Endothelial cell (in vitro differentiated cells): ENCODE results near the gene DCAF6. TPM values are rescaled to one million over a fixed set of nuclear protein-coding genes. Genes with fewer than 3 reads are reported as not detected.

Experiments used
- DNase-seq: peaks from one replicate; pipeline ENCODE4 v3.0.0; 2021; ENCODE audit warnings: low spot score
- H3K27ac Mint-ChIP-seq: one replicate; pipeline ENCODE4 v1.8.0; 2021; ENCODE audit warnings: mixed read lengths, inconsistent platforms; ENCODE audit not compliant: unreplicated experiment
- H3K27me3 Mint-ChIP-seq: one replicate; pipeline ENCODE4 v1.8.0; 2021; ENCODE audit warnings: mild to moderate bottlenecking, moderate library complexity, mixed read lengths, inconsistent platforms; ENCODE audit not compliant: unreplicated experiment
- H3K36me3 Mint-ChIP-seq: one replicate; pipeline ENCODE4 v1.8.0; 2021; ENCODE audit warnings: mild to moderate bottlenecking, low read depth, mixed read lengths, inconsistent platforms; ENCODE audit not compliant: unreplicated experiment
- H3K4me1 Mint-ChIP-seq: one replicate; pipeline ENCODE4 v1.8.0; 2021; ENCODE audit warnings: mild to moderate bottlenecking, mixed read lengths, inconsistent platforms; ENCODE audit not compliant: unreplicated experiment
- H3K4me3 Mint-ChIP-seq: one replicate; pipeline ENCODE4 v1.8.0; 2021; ENCODE audit warnings: mild to moderate bottlenecking, mixed read lengths, inconsistent platforms; ENCODE audit not compliant: unreplicated experiment
- H3K9me3 Mint-ChIP-seq: one replicate; pipeline ENCODE4 v1.8.0; 2021; ENCODE audit warnings: mixed read lengths, inconsistent platforms; ENCODE audit not compliant: unreplicated experiment
- total RNA-seq: library from RNA; stranded (reverse); fragmentation: NEBNext Ultra II Directional; extraction: Animal tissue kit (Norgen Biotek cat#: 25700); gene quantifications from one replicate; pipeline ENCODE4 v1.2.1, GENCODE V29; 2021; ENCODE audit not compliant: unreplicated experiment
- TF ChIP-seq, protein P1 (sequence below): fragments of 200-600 bp; sonication (generic); IDR thresholded peaks from one replicate; pipeline ENCODE4 v1.5.0; 2021; ENCODE audit warnings: antibody characterized with exemption; ENCODE audit not compliant: unreplicated experiment

DCAF6 gene
- total RNA-seq, 1 donor from 2014 or later: 21.0 TPM

- DNase-seq: no peak
- no peak overlapping the region for H3K27ac Mint-ChIP-seq
- no peaks in the 10 kb centered on the region for H3K36me3 Mint-ChIP-seq
- TF ChIP-seq, protein P1, sequence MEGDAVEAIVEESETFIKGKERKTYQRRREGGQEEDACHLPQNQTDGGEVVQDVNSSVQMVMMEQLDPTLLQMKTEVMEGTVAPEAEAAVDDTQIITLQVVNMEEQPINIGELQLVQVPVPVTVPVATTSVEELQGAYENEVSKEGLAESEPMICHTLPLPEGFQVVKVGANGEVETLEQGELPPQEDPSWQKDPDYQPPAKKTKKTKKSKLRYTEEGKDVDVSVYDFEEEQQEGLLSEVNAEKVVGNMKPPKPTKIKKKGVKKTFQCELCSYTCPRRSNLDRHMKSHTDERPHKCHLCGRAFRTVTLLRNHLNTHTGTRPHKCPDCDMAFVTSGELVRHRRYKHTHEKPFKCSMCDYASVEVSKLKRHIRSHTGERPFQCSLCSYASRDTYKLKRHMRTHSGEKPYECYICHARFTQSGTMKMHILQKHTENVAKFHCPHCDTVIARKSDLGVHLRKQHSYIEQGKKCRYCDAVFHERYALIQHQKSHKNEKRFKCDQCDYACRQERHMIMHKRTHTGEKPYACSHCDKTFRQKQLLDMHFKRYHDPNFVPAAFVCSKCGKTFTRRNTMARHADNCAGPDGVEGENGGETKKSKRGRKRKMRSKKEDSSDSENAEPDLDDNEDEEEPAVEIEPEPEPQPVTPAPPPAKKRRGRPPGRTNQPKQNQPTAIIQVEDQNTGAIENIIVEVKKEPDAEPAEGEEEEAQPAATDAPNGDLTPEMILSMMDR: no peak
- no peak overlapping the region for H3K4me3 Mint-ChIP-seq
- peaks cover 5% of the 10 kb centered on the region for H3K4me1 Mint-ChIP-seq
- H3K27me3 Mint-ChIP-seq: peaks cover 2% of the 10 kb centered on the region
- H3K9me3 Mint-ChIP-seq: no peaks in the 10 kb centered on the region
These were observed 94.7 kb downstream of the DCAF6 start for GRCh38 chr1:168031198-168031597.

- no peak overlapping the region for H3K4me3 Mint-ChIP-seq
- no peak for DNase-seq
- H3K36me3 Mint-ChIP-seq: no peaks in the 10 kb centered on the region
- H3K9me3 Mint-ChIP-seq: no peaks in the 10 kb centered on the region
- no peak overlapping the region for H3K27ac Mint-ChIP-seq
- H3K27me3 Mint-ChIP-seq: peaks cover 2% of the 10 kb centered on the region
- TF ChIP-seq, protein P1: no peak
- H3K4me1 Mint-ChIP-seq: peaks cover 9% of the 10 kb centered on the region
These were observed 95.1 kb downstream of the DCAF6 start for GRCh38 chr1:168031627-168032026.

DNA sequence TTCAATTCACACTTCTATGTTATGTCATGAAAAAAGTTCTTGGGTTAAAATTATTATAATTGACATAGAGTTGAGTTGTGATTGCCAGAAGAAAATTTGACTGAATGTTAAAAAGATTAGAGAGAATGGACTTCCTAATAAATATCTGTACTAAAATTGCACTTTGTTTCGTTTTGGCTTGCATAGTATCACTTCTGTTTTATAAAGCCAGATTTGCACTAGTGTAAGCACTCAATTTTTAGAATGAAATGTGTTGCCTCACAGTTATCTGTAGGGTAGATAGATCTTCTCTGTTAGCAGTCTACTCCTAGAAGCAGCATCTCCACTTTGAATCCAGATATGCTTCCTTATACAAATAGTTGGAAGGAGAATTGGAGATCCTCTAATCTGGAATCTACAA lies 95.5 kb downstream of the DCAF6 start:
- Mint-ChIP-seq H3K27ac (no peak overlapping the region), H3K27me3 (peaks cover 2% of the 10 kb centered on the region), H3K9me3 (no peaks in the 10 kb centered on the region), H3K4me3 (no peak overlapping the region), H3K36me3 (no peaks in the 10 kb centered on the region), H3K4me1 (peaks cover 10% of the 10 kb centered on the region)
- DNase-seq: no peak
- TF ChIP-seq, protein P1: no peak

- Mint-ChIP-seq H3K27me3 (peaks cover 2% of the 10 kb centered on the region), H3K9me3 (no peaks in the 10 kb centered on the region), H3K4me3 (no peak overlapping the region), H3K4me1 (peaks cover 20% of the 10 kb centered on the region), H3K27ac (no peak overlapping the region), H3K36me3 (no peaks in the 10 kb centered on the region)
- TF ChIP-seq, protein P1: no peak
- DNase-seq: no peak
These were observed 98.9 kb downstream of the DCAF6 start for GRCh38 chr1:168035345-168035744.

DNA sequence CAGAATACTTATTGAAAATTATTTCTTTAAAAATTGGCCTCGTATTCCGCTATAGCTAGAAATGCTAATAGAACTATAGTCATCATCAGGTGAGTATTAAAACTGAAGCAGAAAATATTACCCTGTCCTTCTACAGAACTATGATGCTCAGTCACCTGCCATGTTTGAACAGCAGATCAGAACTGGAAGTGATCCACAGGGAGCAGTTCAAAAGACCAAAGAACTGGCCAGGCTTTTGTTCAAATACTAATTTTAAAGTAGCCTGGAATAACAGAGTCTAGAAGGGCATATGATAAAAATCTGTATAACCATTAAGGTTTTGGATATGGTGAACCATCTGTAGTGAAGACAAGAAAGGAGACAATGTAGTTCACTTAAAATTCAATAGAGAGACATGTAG lies 105.9 kb downstream of the DCAF6 start:
- Mint-ChIP-seq H3K4me3 (no peak overlapping the region), H3K4me1 (peaks cover 13% of the 10 kb centered on the region), H3K9me3 (no peaks in the 10 kb centered on the region), H3K27me3 (no peaks in the 10 kb centered on the region), H3K27ac (no peak overlapping the region), H3K36me3 (no peaks in the 10 kb centered on the region)
- no peak for DNase-seq
- TF ChIP-seq, protein P1: no peak
